GM08714 (cell line): ENCODE measurements around the gene TEX22.

ENCODE experiments used
- H3K4me3 ChIP-seq: fragments of 200-500 bp; sonication (Bioruptor generic); 2 replicates; pipeline ENCODE4 v1.5.1; 2014; ENCODE audit warnings: mild to moderate bottlenecking, low read length, inconsistent platforms
- ZNF274 ChIP-seq: IDR thresholded peaks from 2 replicates; pipeline ENCODE4 v1.6.1; 2012; ENCODE audit warnings: mild to moderate bottlenecking, low read depth, low read length

TEX22 gene, protein sequence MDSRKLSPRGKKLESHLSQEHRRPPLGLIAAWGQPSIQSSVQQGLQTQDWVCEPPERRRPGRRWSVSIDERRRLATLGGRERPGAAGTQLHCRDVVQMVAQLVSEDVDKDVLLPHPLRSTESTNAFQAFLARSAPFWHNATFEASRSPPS

DNA sequence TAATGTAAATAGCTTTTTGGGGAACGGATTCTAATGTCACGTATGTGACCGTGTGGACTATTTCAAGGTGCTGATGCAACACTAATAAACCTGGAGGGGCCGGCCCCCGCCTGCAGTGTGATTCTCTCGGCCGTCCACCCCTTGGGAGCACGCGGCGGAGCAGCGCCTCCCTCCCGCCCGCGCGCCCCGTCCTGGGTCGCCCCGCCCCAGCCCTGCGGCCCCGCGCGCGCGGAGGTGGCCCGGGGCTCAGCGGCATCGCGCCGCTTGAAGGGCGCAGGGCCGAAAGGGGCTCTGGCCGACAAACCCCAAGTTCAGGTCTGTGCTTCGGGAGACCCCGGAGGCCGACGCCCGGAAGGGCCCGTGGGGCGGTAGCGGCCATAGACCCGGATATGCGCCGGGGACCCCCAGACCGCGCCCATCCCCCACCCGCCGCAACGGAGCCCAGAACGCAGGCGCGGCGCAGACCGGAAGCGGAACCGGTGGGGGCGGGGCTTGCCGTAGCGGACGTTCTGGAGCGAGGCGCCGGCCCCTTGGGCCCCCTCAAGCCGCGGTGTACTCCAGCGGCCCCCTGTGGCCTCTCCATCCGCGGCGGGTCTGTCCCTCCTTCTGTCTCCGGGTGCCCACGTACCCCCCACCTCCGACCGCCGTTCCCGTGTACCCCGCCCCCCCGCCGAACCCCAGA, at the start of gene TEX22:
TSS of gene TEX22 (plus strand) at position 495 of the 682 bp plus-strand sequence. CDS start 803 bp downstream, outside the sequence.
- H3K4me3 ChIP-seq = peak within 1 kb of the TSS; percentile 96
- no peak for TF ChIP-seq ZNF274

DNA sequence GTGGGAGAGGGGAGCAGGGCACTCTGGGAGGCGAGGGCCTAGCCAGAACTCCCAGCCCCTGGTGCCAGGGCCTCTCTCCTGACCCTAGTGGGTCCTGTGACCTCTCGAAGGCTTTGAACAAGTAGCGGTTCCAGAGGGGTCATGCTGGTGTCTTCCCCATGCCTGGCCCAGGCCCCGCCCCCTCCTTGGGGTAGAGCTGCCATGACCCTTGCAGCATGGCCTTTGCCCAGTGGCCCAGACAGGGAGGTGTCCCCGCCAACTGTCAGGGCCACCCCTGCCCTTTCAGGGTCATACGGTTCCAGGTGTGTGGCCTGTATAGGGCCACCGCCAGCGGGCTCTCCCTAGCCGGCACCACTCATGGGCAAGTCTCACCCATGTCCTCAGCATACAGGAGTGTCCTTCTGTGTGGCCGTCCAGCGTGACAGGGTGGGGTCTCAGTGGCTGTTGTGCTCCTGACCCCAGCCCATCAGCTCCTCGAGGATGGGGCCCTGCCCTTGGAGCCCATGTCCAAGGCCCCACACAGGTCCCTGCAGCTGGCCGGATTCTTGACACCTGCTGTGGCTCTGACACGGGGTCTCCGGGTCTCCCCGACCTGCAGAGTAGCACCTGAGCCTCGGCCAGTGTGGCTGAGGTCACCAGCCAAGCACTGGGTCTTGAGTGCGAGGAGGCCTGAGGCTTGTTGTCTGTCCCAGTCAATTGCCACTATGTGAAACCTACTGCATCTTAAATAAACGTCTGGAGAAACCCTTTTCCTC, 49.2 kb upstream of the TEX22 start:
- TF ChIP-seq ZNF274 = no peak
- no peak overlapping the region for H3K4me3 ChIP-seq

DNA sequence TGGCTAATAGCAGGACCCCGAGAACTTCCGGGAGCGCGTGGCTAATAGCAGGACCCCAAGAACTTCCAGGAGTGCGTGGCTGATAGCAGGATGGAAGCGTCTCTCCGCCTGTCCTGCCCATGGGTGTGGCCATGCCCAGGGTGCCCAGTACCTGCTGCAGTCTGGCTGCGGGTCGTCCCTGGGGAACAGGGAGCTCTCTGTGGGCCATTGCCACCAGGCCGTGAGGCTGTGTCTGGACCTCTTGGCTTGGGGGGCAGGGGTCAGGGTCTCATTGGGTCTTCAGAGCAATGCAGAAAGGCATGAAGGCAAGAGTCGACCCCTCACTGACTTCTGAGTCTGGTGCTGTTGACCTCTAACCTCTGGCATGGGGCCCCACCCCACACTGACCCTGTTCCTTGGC, 48.3 kb upstream of the TEX22 start:
- TF ChIP-seq ZNF274 = no peak

DNA sequence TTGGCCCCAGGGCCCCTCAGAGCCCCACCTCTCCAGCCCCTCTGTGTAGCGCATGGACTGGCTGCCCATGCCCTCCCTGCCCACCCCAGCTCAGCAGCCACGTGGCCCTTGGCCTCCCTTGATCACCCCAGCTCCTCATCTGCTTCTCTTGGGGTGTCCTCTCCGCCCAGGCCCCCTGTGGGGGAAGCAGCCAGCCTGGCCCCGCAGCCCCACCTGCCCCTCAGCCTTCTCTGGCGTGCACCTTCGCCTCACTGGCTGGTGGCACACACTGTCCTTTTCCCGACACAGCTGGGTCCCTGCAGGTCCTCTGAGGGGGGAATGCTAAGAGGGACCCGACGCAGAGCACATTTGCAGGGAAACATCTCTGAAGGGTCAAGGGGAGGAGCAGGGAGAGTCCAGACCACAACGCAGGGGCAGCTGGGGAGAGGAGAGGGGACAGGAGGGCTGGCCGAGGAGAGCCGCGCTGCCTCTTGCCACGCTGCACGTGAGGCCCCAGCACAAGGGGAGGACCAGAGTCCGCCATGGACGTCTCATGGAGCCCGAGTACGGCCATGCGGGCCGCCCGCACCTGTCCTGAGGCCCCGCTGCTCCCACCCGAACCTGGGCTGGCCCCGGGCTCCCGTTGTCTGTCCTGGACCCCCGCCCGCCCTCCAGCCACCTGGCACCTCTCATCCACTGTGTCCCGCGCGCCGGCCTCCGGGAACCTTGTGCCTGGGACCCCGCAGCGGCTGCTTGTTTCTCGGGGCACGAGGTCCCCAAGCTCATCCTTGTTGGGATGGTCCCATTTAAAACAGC, 47.7 kb upstream of the TEX22 start:
- no peak for TF ChIP-seq ZNF274

More for the DNA sequence above, 48.3 kb upstream of the TEX22 start:
- no peak overlapping the region for H3K4me3 ChIP-seq

DNA sequence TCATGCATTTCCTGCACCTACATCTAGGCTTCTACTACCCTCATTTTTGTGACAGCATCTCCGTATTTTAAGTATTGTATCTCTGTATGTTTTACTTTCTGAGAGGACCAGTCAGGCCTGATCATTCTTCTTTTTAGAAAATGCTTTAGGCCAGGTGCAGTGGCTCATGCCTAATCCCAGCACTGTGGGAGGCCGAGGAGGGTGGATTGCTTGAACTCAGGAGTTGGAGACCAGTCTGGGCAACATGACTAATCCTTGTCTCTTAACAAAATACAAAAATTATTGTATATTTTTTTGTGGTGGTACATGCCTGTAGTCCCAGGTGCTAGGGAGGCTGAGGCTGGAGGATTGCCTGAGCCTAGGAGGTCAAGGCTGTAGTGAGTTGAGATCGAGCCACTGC, 46.9 kb upstream of the TEX22 start:
- H3K4me3 ChIP-seq = no peak overlapping the region
- no peak for TF ChIP-seq ZNF274

More for the DNA sequence above, 47.7 kb upstream of the TEX22 start:
- no peak overlapping the region for H3K4me3 ChIP-seq

DNA sequence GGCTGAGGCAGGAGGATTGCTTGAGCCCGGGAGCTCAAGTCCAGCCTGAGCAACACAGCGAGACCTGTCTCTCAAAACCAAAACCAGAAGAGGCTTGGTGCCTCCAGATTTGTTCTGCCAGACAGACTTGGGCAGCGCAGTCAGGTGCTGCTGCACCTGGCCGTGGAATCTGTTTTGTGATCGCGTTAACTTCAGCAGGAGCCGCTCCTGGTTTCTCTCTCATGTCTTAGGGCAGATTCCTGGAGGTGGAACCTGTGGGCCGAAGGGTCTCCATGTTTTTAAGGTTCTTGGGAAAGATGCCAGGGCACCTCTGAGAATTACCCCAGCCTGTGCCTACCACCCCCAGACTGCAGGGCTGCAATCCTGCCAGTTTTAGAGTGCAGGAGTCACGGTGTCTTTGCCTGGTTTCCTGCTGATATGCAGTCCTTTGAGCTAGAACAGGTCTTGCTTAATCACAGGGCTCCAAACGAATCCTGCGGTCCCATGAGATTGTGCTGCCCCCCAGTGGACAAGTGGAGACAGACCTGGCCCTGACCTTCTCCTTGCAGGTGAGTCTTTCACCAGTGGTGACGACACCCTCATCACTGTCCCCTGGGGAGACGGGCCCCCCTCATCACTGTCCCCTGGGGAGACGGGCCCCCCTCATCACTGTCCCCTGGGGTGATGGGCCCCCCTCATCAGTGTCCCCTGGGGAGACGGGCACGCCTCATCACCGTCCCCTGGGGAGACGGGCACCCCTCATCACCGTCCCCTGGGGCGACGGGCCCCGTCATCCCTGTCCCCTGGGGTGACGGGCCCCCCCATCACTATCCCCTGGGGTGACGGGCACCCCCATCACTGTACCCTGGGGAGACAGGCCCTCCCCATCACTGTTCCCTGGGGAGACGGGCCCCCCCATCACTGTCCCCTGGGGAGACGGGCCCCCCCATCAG, 46.2 kb upstream of the TEX22 start:
- no peak overlapping the region for H3K4me3 ChIP-seq
- TF ChIP-seq ZNF274 = no peak

DNA sequence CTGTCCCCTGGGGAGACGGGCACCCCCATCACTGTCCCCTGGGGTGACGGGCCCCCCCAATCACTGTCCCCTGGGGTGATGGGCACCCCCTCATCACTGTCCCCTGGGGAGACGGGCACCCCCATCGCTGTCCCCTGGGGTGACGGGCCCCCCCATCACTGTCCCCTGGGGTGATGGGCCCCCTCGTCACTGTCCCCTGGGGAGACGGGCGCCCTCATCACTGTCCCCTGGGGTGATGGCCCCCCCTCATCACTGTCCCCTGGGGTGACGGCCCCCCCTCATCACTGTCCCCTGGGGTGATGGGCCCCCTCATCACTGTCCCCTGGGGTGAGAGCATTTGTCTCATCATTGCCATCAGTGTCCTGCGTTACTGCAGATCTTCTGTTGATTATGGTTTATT, 45.2 kb upstream of the TEX22 start:
- TF ChIP-seq ZNF274 = no peak
- no peak overlapping the region for H3K4me3 ChIP-seq

DNA sequence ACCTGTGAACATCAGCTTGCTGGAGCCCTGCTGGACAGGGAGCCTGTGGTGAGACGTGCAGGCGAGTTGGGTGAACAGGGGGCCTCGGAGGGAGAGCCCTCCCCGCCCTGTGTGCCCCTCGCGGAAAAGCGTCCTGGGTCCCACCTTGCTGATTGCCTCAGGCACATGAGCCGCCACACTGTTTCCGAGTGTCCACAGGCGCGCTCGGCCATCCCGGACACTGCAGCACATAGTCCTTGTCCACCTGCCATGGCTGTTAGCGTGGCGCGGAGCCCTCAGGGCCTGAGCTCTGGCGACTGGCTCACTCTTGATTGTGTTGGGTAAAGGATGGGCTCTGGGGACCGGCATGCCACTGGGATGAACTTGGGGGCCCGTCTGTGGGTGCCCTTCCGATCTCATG, 43.8 kb upstream of the TEX22 start:
- no peak for TF ChIP-seq ZNF274
- no peak overlapping the region for H3K4me3 ChIP-seq

DNA sequence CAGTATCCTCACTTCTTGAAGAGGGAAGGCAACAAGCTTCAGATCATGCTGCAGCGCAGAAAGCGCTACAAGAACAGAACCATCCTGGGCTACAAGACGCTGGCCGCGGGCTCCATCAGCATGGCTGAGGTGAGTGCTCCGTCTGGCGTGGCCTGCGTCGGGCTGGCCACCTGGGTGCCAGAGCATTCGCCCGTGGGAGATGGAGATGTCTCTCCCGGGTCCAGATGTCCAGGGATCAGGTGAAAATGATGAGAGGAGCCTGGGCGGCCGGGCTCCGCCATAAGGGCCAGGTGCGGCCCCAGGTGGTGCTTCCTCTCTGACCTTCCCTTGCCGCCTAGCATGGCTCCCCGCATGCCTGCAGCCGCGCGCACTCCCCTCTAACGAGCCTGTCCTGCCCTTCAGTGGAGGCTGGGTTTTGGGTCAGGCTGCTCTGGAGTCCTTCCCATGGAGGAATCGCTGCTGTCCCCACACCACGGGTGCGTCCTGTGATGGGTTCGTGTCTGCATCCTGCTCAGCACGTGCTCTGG, 43.2 kb upstream of the TEX22 start:
- H3K4me3 ChIP-seq = no peak overlapping the region
- no peak for TF ChIP-seq ZNF274

DNA sequence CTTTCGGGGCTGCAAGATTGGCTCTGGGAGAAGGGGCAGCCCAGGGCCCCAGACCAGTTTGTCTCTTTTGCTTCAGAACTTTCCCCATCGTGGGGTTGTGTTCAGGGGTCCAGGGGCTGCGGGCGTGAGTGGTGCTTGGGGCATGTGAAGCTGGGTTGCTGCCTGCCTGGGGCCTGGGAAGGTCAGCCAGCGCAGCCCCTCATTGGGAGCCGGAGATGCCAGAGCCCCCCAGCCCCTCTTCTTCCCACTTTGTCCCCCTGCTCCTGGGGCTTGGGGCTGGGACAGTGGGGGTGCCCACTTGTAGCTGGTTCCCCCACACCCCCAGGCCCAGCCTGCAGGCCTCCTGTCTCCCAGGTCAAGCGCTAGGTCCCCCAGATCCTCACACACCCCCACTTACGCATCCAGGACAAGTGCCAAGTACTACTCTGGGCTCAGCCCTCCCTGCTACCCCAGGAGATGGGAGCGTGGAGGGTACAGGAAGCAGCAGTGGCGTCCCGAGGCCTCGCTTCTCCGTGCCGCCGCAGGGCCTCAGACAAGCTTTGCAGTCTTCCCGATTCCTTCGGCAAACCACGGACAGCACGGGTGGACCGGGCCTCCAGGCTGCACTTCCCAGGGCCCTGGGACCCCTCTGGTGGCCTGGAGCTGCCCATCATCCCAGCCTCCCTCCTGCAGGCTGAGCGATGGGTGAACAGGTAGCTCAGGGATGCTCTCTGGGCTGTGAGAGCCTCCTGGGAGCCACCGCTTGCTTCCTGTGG, 42.3 kb upstream of the TEX22 start:
- TF ChIP-seq ZNF274 = no peak
- H3K4me3 ChIP-seq = no peak overlapping the region

DNA sequence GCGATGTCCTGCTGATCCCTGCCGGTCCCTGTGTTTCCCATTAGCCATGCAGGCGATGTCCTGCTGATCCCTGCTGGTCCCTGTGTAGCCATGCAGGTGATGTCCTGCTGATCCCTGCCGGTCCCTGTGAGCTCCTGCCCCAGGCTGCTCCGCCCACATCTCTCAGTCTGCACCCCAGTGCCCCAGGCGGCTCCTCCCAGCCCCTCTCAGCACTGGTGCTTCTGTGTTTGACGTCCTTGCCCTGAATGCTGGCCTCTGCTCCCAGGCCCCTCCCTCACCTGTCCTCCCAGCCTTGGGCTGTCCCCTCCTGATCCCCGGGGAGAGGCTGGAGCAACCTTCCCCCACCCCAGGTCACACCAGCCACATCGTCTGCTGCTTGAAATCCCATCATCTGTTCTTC, 41.4 kb upstream of the TEX22 start:
- no peak overlapping the region for H3K4me3 ChIP-seq
- no peak for TF ChIP-seq ZNF274

DNA sequence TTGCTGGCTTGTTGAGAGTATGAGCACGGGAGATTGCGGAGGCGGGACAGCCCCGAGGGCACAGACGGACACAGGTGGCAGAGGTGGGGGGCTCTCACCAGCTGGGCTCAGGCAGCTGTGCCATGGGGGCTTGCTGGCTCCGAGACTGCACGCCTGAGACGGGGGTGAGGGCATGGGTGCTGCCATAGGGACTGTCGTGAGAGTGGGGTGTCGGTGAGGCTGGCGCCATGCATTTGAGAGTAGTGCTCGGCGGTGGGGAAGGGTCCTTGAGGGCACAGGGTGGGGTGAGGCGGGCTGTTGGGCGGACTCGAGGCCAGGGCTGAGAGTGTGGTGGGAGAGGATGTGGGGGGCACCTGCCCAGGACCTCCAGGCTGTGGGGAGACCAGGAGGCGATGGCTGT, 40.7 kb upstream of the TEX22 start:
- TF ChIP-seq ZNF274 = no peak
- H3K4me3 ChIP-seq = no peak overlapping the region

DNA sequence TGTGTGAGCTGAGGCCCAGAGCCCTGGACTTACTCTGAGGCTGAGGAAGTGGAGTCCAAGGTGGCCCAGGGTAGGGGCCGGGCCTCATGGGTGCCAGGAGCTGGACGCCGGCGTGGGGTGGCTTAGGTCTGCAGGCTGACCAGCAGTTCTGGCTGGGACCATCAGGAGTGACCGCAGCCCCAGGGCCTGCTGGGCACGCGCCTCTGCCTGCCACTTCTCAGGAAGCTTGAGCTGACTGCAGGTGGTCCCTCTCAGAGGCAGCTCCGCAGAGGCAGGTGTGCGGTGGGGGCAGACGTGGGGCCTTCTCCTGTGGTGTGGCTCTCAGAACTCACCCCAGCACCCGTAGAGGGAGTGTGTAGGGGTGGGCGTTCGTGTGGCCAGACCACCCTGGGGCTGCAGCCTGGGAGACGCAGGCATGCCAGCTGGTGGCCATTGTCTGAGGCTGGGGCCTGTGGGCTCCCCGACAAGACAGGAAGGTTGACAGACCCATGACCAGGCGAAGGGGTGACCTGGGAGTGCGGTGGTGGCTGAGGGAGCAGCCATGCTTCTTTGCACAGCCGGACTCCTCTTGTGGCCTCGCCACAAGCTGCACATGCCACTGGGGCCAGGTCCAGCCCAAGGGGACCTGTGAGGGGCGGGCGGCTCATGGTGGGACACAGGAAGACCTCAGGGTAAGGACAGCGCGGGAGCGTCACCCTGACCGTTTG, 40.0 kb upstream of the TEX22 start:
- no peak for TF ChIP-seq ZNF274
- H3K4me3 ChIP-seq = no peak overlapping the region
